HFFc6 (cell line): ENCODE measurements around the gene NT5E. TPM values are rescaled to one million over a fixed set of nuclear protein-coding genes. Genes with fewer than 3 reads are reported as not detected.

ENCODE experiments used
- DNase-seq: peaks from one replicate; pipeline ENCODE4 v3.0.0-alpha.2; 2018
- H3K27ac Mint-ChIP-seq: 2 replicates; pipeline ENCODE4 v1.8.0; 2020; ENCODE audit warnings: mild to moderate bottlenecking, mixed read lengths
- H3K27me3 Mint-ChIP-seq: 2 replicates; pipeline ENCODE4 v1.8.0; 2021; ENCODE audit warnings: mild to moderate bottlenecking, moderate library complexity, mixed read lengths; ENCODE audit not compliant: insufficient read depth
- H3K36me3 Mint-ChIP-seq: 2 replicates; pipeline ENCODE4 v1.8.0; 2021; ENCODE audit warnings: low read depth, mixed read lengths
- H3K4me1 Mint-ChIP-seq: 2 replicates; pipeline ENCODE4 v1.8.0; 2020; ENCODE audit warnings: low read depth, mixed read lengths
- H3K4me3 Mint-ChIP-seq: 2 replicates; pipeline ENCODE4 v1.8.0; 2020; ENCODE audit warnings: mild to moderate bottlenecking, moderate library complexity, mixed read lengths
- H3K9me3 Mint-ChIP-seq: 2 replicates; pipeline ENCODE4 v1.8.0; 2020; ENCODE audit warnings: mild to moderate bottlenecking, mixed read lengths
- CTCF ChIP-seq: fragments of 200-600 bp; sonication (generic); IDR thresholded peaks from 2 replicates; pipeline ENCODE4 v1.5.0; 2021; ENCODE audit warnings: antibody characterized with exemption, mild to moderate bottlenecking
- total RNA-seq, 6 experiments: library from RNA; stranded (reverse); fragmentation: NEBNext Ultra II Directional; extraction: Animal tissue kit (Norgen Biotek cat#: 25700); gene quantifications; 2 replicates in 1 of 6; 3 replicates in 5 of 6; pipeline ENCODE4 v1.2.3, GENCODE V29; 2021

Gene NT5E
- total RNA-seq, 6 experiments from 2014 or later, result 263 to 375 (median 316) TPM

GRCh38 chr6:85418059-85418458 lies 31.8 kb upstream of the NT5E start:
- peak overlapping the region; percentile 74 for H3K27ac Mint-ChIP-seq
- no peak for TF ChIP-seq CTCF
- peaks cover 92% of the 10 kb centered on the region for H3K4me1 Mint-ChIP-seq
- H3K27me3 Mint-ChIP-seq, result no peaks in the 10 kb centered on the region
- H3K9me3 Mint-ChIP-seq, result no peaks in the 10 kb centered on the region
- DNase-seq, result peak; percentile 63
- H3K36me3 Mint-ChIP-seq, result peaks cover 17% of the 10 kb centered on the region; the same call in 1 of the 2 replicates
- H3K4me3 Mint-ChIP-seq, result peak overlapping the region; percentile 35

GRCh38 chr6:85419046-85419759 lies 30.7 kb upstream of the NT5E start:
- TF ChIP-seq CTCF, result no peak
- Mint-ChIP-seq H3K27ac (peak overlapping the region; percentile 74), H3K36me3 (peaks cover 17% of the 10 kb centered on the region; the same call in 1 of the 2 replicates), H3K4me3 (peak overlapping the region; percentile 53), H3K9me3 (no peaks in the 10 kb centered on the region), H3K27me3 (no peaks in the 10 kb centered on the region), H3K4me1 (peaks cover 85% of the 10 kb centered on the region)
- DNase-seq, result peak; percentile 40

GRCh38 chr6:85420551-85420950 lies 29.3 kb upstream of the NT5E start:
- Mint-ChIP-seq H3K4me1 (peaks cover 71% of the 10 kb centered on the region), H3K27me3 (no peaks in the 10 kb centered on the region), H3K27ac (no peak overlapping the region), H3K36me3 (peaks cover 24% of the 10 kb centered on the region; the same call in 1 of the 2 replicates), H3K4me3 (no peak overlapping the region), H3K9me3 (peaks cover 5% of the 10 kb centered on the region)
- no peak for DNase-seq
- TF ChIP-seq CTCF, result no peak

- no peak for DNase-seq
- TF ChIP-seq CTCF, result no peak
- Mint-ChIP-seq H3K27ac (peak overlapping the region; percentile 32), H3K9me3 (peaks cover 11% of the 10 kb centered on the region), H3K27me3 (no peaks in the 10 kb centered on the region), H3K4me1 (peaks cover 65% of the 10 kb centered on the region), H3K4me3 (no peak overlapping the region), H3K36me3 (peaks cover 30% of the 10 kb centered on the region)
Measured at GRCh38 chr6:85421181-85421580, 28.7 kb upstream of the NT5E start.

GRCh38 chr6:85421972-85422371 lies 27.9 kb upstream of the NT5E start:
- peak overlapping the region; percentile 22; the same call in 1 of the 2 replicates for H3K4me3 Mint-ChIP-seq
- peaks cover 33% of the 10 kb centered on the region for H3K36me3 Mint-ChIP-seq
- H3K27me3 Mint-ChIP-seq, result no peaks in the 10 kb centered on the region
- peaks cover 16% of the 10 kb centered on the region for H3K9me3 Mint-ChIP-seq
- TF ChIP-seq CTCF, result no peak
- peaks cover 57% of the 10 kb centered on the region for H3K4me1 Mint-ChIP-seq
- peak overlapping the region; percentile 74 for H3K27ac Mint-ChIP-seq
- DNase-seq, result peak; percentile 37
